ENCODE results near the gene ARL4A. TPM values are rescaled to one million over a fixed set of nuclear protein-coding genes. Genes with fewer than 3 reads are reported as not detected.

Gene ARL4A
- total RNA-seq, 1 donor from 2014 or later: 58.2 TPM

DNA sequence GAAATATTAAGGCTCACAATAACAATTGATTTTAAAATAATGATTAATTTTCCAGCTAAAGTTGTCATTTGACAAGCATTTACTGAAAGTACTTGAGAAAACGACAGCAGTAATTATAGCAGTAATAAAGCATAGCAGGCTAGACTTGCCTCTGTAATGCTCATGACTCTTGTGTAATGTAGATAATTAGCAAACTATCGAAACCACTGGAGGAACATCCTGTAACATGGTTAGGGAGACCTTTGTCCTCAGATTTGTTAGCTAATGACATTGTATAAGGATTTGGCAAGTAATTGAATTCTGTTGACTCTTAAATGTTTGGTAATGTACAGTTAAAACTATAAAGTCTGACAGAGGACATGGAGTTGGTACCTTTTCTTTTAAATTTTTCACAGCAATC is 24.8 kb downstream of the ARL4A start:
- no peaks in the 10 kb centered on the region for H3K9me3 ChIP-seq
- no peak overlapping the region for H3K27ac ChIP-seq
- H3K4me1 ChIP-seq: peaks cover 36% of the 10 kb centered on the region
- no peaks in the 10 kb centered on the region for H3K27me3 ChIP-seq
- H3K36me3 ChIP-seq: no peaks in the 10 kb centered on the region
- TF ChIP-seq POLR2AphosphoS5 (IDR thresholded peaks at IDR 0.05; ENCODE audit: insufficient read depth in 1 of 2, low read depth in 1 of 2) (peak in 1 of 2 donors; percentile 87), POLR2A (IDR thresholded peaks at IDR 0.05) (no peak)
- DNase-seq (ENCODE audit: extremely low spot score in 2 of 2): no peak
- H3K4me3 ChIP-seq: no peak overlapping the region
- intact Hi-C loops (cut with DNase I): no loop called here

DNA sequence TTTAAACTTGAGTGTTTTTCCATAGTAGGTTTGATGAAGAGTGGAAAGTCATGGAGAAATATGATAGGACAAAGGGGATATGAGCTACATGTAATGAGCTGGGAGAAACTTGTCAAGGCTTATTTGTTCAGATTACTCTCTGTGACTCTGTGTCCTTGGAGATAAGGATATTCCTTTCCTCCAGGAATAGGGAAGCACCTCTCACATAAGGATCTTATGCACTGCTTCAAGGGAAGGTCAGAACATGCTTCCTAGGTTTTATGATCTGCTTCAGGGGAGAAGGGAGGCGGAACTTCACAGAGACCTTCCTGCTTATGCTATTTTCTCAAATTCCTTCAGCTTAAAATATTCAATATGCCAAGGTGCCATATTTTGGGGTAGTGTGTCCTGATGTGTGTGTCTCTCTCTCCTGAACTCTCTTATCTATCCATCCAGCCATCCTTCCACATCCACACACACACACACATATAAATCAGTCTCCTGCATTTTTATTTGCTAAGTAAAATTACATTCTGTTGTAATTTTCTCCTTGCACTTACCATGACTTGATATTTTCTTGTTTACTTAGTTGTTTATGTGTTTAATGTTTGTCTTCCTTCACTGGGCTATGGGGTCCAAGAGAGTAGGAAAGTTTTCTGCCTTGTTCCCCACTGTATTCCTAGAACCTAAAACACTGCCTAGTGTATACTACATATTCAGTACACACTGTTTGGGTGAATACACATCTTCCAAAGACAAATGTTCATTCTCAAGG is 26.4 kb downstream of the ARL4A start:
- no peaks in the 10 kb centered on the region for H3K27me3 ChIP-seq
- no peak overlapping the region for H3K4me3 ChIP-seq
- H3K27ac ChIP-seq: no peak overlapping the region
- H3K36me3 ChIP-seq: no peaks in the 10 kb centered on the region
- H3K4me1 ChIP-seq: peaks cover 49% of the 10 kb centered on the region
- no peak for DNase-seq (ENCODE audit: extremely low spot score in 2 of 2)
- TF ChIP-seq POLR2A (IDR thresholded peaks at IDR 0.05): no peak
- no peak for TF ChIP-seq POLR2AphosphoS5 (IDR thresholded peaks at IDR 0.05; ENCODE audit: insufficient read depth in 1 of 2, low read depth in 1 of 2)
- TF ChIP-seq, protein P1, sequence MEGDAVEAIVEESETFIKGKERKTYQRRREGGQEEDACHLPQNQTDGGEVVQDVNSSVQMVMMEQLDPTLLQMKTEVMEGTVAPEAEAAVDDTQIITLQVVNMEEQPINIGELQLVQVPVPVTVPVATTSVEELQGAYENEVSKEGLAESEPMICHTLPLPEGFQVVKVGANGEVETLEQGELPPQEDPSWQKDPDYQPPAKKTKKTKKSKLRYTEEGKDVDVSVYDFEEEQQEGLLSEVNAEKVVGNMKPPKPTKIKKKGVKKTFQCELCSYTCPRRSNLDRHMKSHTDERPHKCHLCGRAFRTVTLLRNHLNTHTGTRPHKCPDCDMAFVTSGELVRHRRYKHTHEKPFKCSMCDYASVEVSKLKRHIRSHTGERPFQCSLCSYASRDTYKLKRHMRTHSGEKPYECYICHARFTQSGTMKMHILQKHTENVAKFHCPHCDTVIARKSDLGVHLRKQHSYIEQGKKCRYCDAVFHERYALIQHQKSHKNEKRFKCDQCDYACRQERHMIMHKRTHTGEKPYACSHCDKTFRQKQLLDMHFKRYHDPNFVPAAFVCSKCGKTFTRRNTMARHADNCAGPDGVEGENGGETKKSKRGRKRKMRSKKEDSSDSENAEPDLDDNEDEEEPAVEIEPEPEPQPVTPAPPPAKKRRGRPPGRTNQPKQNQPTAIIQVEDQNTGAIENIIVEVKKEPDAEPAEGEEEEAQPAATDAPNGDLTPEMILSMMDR (IDR thresholded peaks at IDR 0.05): no peak
- no peaks in the 10 kb centered on the region for H3K9me3 ChIP-seq
- intact Hi-C loops (cut with DNase I): no loop called here

DNA sequence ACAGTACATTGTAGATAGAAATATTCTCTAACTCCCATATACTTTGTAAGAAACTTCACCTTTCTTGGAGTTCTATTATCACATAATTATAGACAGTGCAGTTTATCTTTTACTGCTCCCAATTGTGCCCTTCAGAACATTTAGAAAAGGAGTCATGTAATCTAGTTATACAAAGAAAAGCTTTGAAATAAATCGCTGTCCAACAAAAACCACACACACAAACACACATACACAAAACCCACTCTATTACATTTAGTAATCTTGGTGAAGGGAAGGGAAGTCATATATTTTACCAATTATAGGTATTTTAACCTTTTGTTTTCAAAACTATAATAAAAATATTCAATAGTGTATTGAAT is 26.9 kb downstream of the ARL4A start:
- H3K27ac ChIP-seq: peak overlapping the region; percentile 59
- TF ChIP-seq POLR2AphosphoS5 (IDR thresholded peaks at IDR 0.05; ENCODE audit: insufficient read depth in 1 of 2, low read depth in 1 of 2) (no peak), POLR2A (IDR thresholded peaks at IDR 0.05) (no peak)
- TF ChIP-seq, protein P1 (IDR thresholded peaks at IDR 0.05): no peak
- no peak overlapping the region for H3K4me3 ChIP-seq
- H3K9me3 ChIP-seq: no peaks in the 10 kb centered on the region
- no peak for DNase-seq (ENCODE audit: extremely low spot score in 2 of 2)
- intact Hi-C loops (cut with DNase I): no loop called here
- no peaks in the 10 kb centered on the region for H3K27me3 ChIP-seq
- no peaks in the 10 kb centered on the region for H3K36me3 ChIP-seq
- peaks cover 52% of the 10 kb centered on the region for H3K4me1 ChIP-seq

DNA sequence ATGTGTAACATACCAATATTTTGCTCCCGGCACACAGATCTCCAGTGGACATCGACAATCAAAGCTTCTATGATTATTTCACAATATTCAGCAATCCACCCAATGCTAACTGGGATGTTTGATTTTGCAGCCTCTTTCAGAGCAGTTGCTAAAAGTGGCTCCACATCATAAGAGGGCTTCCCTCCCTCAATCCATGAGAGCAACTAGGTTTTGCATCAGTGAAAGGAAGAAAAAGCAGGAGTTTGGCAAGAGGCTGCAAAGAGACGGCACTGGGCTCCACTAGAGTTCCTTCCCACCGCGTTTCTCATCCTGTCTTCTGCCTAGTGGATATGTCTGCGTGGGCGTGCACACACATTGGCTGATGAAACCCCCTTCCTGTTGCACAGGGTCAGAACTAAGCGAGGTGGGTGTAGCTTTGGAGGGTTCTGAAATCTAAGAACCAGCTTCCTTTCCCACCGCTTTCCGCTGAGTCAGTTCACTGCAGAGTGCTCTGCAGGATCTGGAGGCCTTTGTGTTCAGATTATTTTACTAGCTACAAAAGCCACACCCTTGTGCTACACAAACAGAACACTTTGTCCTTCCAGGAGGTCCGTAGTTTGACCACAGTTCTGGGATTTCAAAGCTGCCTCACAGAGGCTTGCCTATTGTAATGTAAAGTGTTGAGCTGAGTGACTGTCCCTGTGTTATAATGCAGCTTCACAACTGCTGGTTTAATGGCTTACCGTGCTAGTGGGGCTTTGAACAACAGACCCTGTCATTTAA is 28.1 kb downstream of the ARL4A start:
- H3K9me3 ChIP-seq: no peaks in the 10 kb centered on the region
- TF ChIP-seq POLR2AphosphoS5 (IDR thresholded peaks at IDR 0.05; ENCODE audit: insufficient read depth in 1 of 2, low read depth in 1 of 2) (peak; percentile 31 to 97), POLR2A (IDR thresholded peaks at IDR 0.05) (peak in 1 of 2 donors; percentile 23)
- TF ChIP-seq, protein P1 (IDR thresholded peaks at IDR 0.05): no peak
- peak in 1 of 2 donors; percentile 97 for DNase-seq (ENCODE audit: extremely low spot score in 2 of 2)
- no peaks in the 10 kb centered on the region for H3K36me3 ChIP-seq
- no peaks in the 10 kb centered on the region for H3K27me3 ChIP-seq
- peak overlapping the region; percentile 15 to 25 for H3K4me3 ChIP-seq
- H3K27ac ChIP-seq: peak overlapping the region; percentile 59
- H3K4me1 ChIP-seq: peaks cover 57% of the 10 kb centered on the region
- intact Hi-C loops (cut with DNase I): no loop called here

DNA sequence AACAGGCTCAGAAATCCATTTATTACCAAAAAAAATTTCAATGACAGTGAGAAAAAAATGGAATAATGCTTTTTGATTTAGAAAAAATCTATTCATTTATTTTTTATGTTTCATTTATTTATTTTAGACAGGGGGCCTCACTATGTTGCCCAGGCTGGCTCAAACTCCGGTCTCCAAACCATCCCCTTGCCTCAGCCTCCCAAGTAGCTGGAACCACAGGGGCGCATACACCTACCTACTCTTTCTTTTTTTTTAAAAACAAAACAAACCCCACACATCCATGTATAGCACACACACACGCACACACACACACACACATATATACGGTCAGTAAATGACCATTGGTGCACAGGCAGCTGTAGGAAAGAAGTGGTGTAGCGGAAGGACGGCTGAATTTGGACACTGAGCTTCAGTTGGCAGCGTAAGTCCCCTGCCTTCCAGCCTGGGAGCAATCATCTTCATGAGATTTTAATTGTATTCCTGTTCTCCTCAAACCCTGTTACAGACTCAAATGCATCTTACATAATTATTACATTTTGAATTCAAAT is 28.8 kb downstream of the ARL4A start:
- TF ChIP-seq, protein P1 (IDR thresholded peaks at IDR 0.05): no peak
- TF ChIP-seq POLR2A (IDR thresholded peaks at IDR 0.05): no peak
- no peak for TF ChIP-seq POLR2AphosphoS5 (IDR thresholded peaks at IDR 0.05; ENCODE audit: insufficient read depth in 1 of 2, low read depth in 1 of 2)
- H3K36me3 ChIP-seq: no peaks in the 10 kb centered on the region
- intact Hi-C loops (cut with DNase I): no loop called here
- peaks cover 57% of the 10 kb centered on the region for H3K4me1 ChIP-seq
- no peak for DNase-seq (ENCODE audit: extremely low spot score in 2 of 2)
- H3K4me3 ChIP-seq: no peak overlapping the region
- H3K9me3 ChIP-seq: no peaks in the 10 kb centered on the region
- H3K27me3 ChIP-seq: no peaks in the 10 kb centered on the region
- peak overlapping the region; percentile 59 for H3K27ac ChIP-seq

All from vagina (tissue), 2 donors.